ENCODE data around the gene GFER. TPM values are rescaled to one million over a fixed set of nuclear protein-coding genes. Genes with fewer than 3 reads are reported as not detected.

Gene GFER
- total and polyA plus RNA-seq, 2 of the 8 experiments (the other 6 are each of a cell fraction or from before 2014, with no cell fraction given), result 17.7 to 37.9 TPM

DNA sequence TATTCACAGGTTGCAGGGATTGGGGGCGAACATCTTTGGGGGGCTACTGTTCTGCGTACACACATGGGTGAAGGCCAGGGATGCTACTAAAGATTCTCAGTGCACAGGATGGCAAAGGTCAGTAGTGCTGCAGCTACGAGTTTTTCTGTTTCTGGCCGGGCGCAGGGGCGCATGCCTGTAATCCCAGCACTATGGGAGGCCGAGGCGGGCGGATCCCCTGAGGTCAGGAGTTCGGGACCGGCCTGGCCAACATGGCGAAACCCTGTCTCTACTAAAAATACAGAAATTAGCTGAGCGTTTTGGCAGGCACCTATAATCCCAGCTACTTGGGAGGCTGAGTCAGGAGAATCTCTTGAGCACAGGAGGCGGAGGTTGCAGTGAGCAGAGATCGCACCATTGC is 29.5 kb downstream of the GFER start (continued):
- TF ChIP-seq TAF1 (IDR thresholded peaks at IDR 0.05; ENCODE audit: low read depth, low read length), result no peak
- no peak for TF ChIP-seq TCF12 (IDR thresholded peaks at IDR 0.05; ENCODE audit: low read depth, low read length)
- TF ChIP-seq CEBPB (IDR thresholded peaks at IDR 0.05; ENCODE audit: low read depth, low read length), result no peak
- no peak for TF ChIP-seq CTBP2 (IDR thresholded peaks at IDR 0.05; ENCODE audit: borderline replicate concordance, insufficient read depth, insufficient read length, low read length)
- no peak for TF ChIP-seq PHF8 (conservative IDR thresholded peaks at IDR 0.05; ENCODE audit: low read depth, low read length)
- TF ChIP-seq BCL11A (IDR thresholded peaks at IDR 0.05; ENCODE audit: low read depth in 2 of 2, low read length in 2 of 2), result no peak
- no peak for TF ChIP-seq TAF7 (optimal IDR thresholded peaks at IDR 0.05; ENCODE audit: borderline replicate concordance, low read depth, low read length)
- TF ChIP-seq, protein P1, sequence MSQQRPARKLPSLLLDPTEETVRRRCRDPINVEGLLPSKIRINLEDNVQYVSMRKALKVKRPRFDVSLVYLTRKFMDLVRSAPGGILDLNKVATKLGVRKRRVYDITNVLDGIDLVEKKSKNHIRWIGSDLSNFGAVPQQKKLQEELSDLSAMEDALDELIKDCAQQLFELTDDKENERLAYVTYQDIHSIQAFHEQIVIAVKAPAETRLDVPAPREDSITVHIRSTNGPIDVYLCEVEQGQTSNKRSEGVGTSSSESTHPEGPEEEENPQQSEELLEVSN (IDR thresholded peaks at IDR 0.05), result no peak
